Measurements from ENCODE around the gene SH3PXD2B.
A peak's percentile ranks its signal among the peaks of the same experiment; 100 is the strongest.

SH3PXD2B gene

DNA sequence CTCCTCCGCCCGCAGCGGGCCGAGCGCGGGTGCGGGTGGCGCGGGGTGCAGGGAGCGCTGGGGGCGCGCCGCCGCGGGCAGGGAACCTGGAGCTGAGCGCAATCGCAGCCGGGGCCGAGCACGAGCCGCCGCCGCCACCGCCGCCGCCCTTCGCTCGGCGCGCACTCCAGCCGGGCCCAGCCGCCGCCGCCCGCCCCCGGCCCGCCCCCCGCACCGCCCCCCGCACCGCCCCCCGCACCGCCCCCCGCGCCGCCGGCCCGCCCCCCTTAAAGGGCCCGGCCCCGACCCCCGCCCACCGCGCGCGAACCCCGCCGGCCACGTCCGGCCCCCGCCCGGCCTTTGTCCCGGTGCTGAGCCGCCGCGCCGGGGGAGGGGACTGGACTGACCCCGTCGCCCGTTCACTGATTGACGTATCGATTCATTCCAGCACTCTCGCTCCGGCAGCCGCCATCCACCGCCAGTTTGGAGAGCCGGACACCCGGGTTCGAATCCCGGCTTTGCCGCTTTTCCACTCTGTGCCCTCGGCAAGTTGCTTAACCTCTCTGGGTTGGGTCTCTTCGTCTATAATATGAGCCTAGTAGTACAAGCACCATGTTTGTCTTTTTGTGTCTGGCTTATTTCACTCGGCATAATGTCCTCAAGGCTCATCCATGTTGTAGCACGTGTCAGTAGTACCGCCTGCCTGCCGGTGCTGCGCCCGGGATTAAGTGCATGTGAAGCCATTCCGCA lies at the start of gene SH3PXD2B:
SH3PXD2B (minus strand) TSS at position 168 of the 729 bp plus-strand sequence. CDS start 173 bp downstream, outside the sequence.
- H3K9me2 ChIP-seq (replicated peaks; ENCODE audit: control insufficient read depth, low read length) = no peaks in the 10 kb centered on the region
- peak within 1 kb of the TSS; percentile 61 for H3K4me2 ChIP-seq (ENCODE audit: low read length)
- H3K27me3 ChIP-seq (ENCODE audit: control insufficient read depth, low read length) = peaks cover 37% of the 10 kb centered on the region
- no peaks in the 10 kb centered on the region; the same call in 1 of the 2 replicates for H3F3A ChIP-seq (ENCODE audit: control insufficient read depth, insufficient read depth)
- H3K9me3 ChIP-seq (ENCODE audit: control insufficient read depth, insufficient read depth, low read length) = no peaks in the 10 kb centered on the region
- H3K4me3 ChIP-seq (ENCODE audit: low read length) = peak within 1 kb of the TSS; percentile 57
- H3K79me2 ChIP-seq (ENCODE audit: control insufficient read depth, low read length) = no peaks in the 10 kb centered on the region
- peaks cover 3% of the 10 kb centered on the region; the same call in 1 of the 2 replicates for H3K4me1 ChIP-seq (ENCODE audit: control insufficient read depth, low read length)
- H3K36me3 ChIP-seq (ENCODE audit: control insufficient read depth, low read length) = no peaks in the 10 kb centered on the region
- no peaks in the 10 kb centered on the region for H4K20me1 ChIP-seq (ENCODE audit: control insufficient read depth, insufficient read depth, low read depth, low read length)
- H3K27ac ChIP-seq (ENCODE audit: low read depth, low read length) = no peak within 1 kb of the TSS
- no peak for TF ChIP-seq EZH2phosphoT487 (IDR thresholded peaks at IDR 0.05; ENCODE audit: borderline replicate concordance, low read length)
- TF ChIP-seq, protein P1, sequence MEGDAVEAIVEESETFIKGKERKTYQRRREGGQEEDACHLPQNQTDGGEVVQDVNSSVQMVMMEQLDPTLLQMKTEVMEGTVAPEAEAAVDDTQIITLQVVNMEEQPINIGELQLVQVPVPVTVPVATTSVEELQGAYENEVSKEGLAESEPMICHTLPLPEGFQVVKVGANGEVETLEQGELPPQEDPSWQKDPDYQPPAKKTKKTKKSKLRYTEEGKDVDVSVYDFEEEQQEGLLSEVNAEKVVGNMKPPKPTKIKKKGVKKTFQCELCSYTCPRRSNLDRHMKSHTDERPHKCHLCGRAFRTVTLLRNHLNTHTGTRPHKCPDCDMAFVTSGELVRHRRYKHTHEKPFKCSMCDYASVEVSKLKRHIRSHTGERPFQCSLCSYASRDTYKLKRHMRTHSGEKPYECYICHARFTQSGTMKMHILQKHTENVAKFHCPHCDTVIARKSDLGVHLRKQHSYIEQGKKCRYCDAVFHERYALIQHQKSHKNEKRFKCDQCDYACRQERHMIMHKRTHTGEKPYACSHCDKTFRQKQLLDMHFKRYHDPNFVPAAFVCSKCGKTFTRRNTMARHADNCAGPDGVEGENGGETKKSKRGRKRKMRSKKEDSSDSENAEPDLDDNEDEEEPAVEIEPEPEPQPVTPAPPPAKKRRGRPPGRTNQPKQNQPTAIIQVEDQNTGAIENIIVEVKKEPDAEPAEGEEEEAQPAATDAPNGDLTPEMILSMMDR (IDR thresholded peaks at IDR 0.05; ENCODE audit: low read depth, low read length, poor library complexity, severe bottlenecking) = no peak

DNA sequence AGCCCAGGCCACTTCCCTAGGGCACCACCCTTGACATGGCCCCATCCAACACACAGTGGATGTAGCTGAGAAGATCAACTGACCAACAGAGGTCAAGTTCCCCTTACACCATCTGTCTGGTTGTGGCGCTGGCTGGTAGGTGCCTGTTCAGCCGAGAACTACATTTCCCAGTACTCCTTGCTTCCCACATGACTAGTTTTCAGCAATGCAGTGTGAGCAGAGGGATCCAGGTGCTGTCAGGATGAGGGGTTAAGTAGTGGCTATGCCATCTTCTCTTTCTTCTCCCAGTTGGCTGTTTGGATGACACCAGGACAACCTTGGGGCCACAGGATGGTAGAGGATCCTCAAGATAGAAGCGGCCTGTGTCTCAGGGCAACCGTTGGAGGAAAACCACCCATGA lies 48.6 kb upstream of the SH3PXD2B start:
- TF ChIP-seq, protein P1 (IDR thresholded peaks at IDR 0.05; ENCODE audit: low read depth, low read length, poor library complexity, severe bottlenecking) = no peak
- no peak for TF ChIP-seq EZH2phosphoT487 (IDR thresholded peaks at IDR 0.05; ENCODE audit: borderline replicate concordance, low read length)
- Histone ChIP-seq H3K27ac (ENCODE audit: low read depth, low read length) (no peak overlapping the region), H3K4me2 (ENCODE audit: low read length) (no peak overlapping the region), H3K79me2 (ENCODE audit: control insufficient read depth, low read length) (no peaks in the 10 kb centered on the region), H3K27me3 (ENCODE audit: control insufficient read depth, low read length) (0 out of 2 replicates have a peak, but pooled peaks cover 3% of the 10 kb centered on the region), H4K20me1 (ENCODE audit: control insufficient read depth, insufficient read depth, low read depth, low read length) (no peaks in the 10 kb centered on the region), H3K36me3 (ENCODE audit: control insufficient read depth, low read length) (no peaks in the 10 kb centered on the region), H3K4me1 (ENCODE audit: control insufficient read depth, low read length) (no peaks in the 10 kb centered on the region), H3F3A (ENCODE audit: control insufficient read depth, insufficient read depth) (no peaks in the 10 kb centered on the region), H3K9me3 (ENCODE audit: control insufficient read depth, insufficient read depth, low read length) (no peaks in the 10 kb centered on the region), H3K9me2 (replicated peaks; ENCODE audit: control insufficient read depth, low read length) (no peaks in the 10 kb centered on the region), H3K4me3 (ENCODE audit: low read length) (no peak overlapping the region)

DNA sequence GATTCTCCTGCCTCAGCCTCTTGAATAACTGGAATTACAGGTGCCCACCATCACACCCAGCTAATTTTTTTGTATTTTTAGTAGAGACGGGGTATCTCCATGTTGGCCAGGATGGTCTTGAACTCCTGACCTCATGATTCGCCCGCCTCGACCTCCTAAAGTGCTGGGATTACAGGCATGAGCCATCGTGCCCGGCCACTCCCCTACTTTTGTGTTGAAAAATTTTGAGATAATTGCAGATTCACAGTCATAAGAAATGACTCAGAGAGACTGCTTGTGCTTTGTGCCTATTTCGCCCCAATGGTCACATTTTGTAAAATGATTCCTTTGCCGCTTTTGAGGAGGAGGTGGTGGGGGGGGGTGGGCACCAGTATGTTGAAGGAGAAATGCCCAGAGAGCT lies 48.1 kb upstream of the SH3PXD2B start:
- Histone ChIP-seq H3K4me2 (ENCODE audit: low read length) (no peak overlapping the region), H3F3A (ENCODE audit: control insufficient read depth, insufficient read depth) (no peaks in the 10 kb centered on the region), H3K27me3 (ENCODE audit: control insufficient read depth, low read length) (peaks cover 3% of the 10 kb centered on the region; the same call in 1 of the 2 replicates), H3K27ac (ENCODE audit: low read depth, low read length) (no peak overlapping the region), H3K79me2 (ENCODE audit: control insufficient read depth, low read length) (no peaks in the 10 kb centered on the region), H3K9me2 (replicated peaks; ENCODE audit: control insufficient read depth, low read length) (no peaks in the 10 kb centered on the region), H3K36me3 (ENCODE audit: control insufficient read depth, low read length) (no peaks in the 10 kb centered on the region), H3K4me1 (ENCODE audit: control insufficient read depth, low read length) (no peaks in the 10 kb centered on the region), H3K4me3 (ENCODE audit: low read length) (no peak overlapping the region), H3K9me3 (ENCODE audit: control insufficient read depth, insufficient read depth, low read length) (no peaks in the 10 kb centered on the region), H4K20me1 (ENCODE audit: control insufficient read depth, insufficient read depth, low read depth, low read length) (no peaks in the 10 kb centered on the region)
- TF ChIP-seq, protein P1 (IDR thresholded peaks at IDR 0.05; ENCODE audit: low read depth, low read length, poor library complexity, severe bottlenecking) = no peak
- TF ChIP-seq EZH2phosphoT487 (IDR thresholded peaks at IDR 0.05; ENCODE audit: borderline replicate concordance, low read length) = no peak
